Panc1 (cell line): ENCODE measurements around the gene RNF115. TPM values are rescaled to one million over a fixed set of nuclear protein-coding genes. Genes with fewer than 3 reads are reported as not detected.

Experiments used
- ATAC-seq: fragments of 200-7000 bp; cut with Tn5 transposase; 2 replicates; pipeline ENCODE4 v1.9.1; 2020; ENCODE audit warnings: mild to moderate bottlenecking, moderate library complexity
- BruUV-seq: library from RNA; stranded (reverse); fragments of 400-500 nt; replicated peaks from 2 replicates; lab custom pipeline; 2021; lab: Mats Ljungman, UMichigan
- CTCF ChIA-PET: fragments of 300-600 bp; sonication (Branson Sonifier 250); formaldehyde crosslinking; loops from one replicate; lab custom pipeline; 2022; ENCODE audit warnings: antibody characterized with exemption; lab: Charles Lee
- POLR2A ChIA-PET: fragments of 300-600 bp; sonication (Branson Sonifier 250); formaldehyde crosslinking; loops from one replicate; lab custom pipeline; 2022; ENCODE audit warnings: antibody characterized with exemption; lab: Charles Lee
- DNase-seq: peaks from one replicate; pipeline ENCODE4 v3.0.0-alpha.2; 2010; ENCODE audit warnings: low read depth, low spot score
- H3K27ac ChIP-seq: 2 replicates; pipeline ENCODE4 v1.5.1; 2011; ENCODE audit warnings: mild to moderate bottlenecking, low read length, inconsistent platforms
- H3K27me3 ChIP-seq: fragments of 200-500 bp; sonication (Bioruptor generic); 2 replicates; pipeline ENCODE4 v1.6.0; 2014; ENCODE audit warnings: low read length, inconsistent platforms; ENCODE audit not compliant: control insufficient read depth, insufficient read depth
- H3K36me3 ChIP-seq: fragments of 200-500 bp; sonication (Bioruptor generic); 2 replicates; pipeline ENCODE4 v1.5.1; 2014; ENCODE audit warnings: inconsistent platforms, mild to moderate bottlenecking, low read length, moderate library complexity; ENCODE audit not compliant: control insufficient read depth, insufficient read depth
- H3K4me1 ChIP-seq: 2 replicates; pipeline ENCODE4 v1.5.1; 2011; ENCODE audit warnings: inconsistent platforms, mild to moderate bottlenecking, low read length, moderate library complexity; ENCODE audit not compliant: control insufficient read depth, insufficient read depth
- H3K4me3 ChIP-seq, 2 experiments: 2 replicates each; pipeline ENCODE4 v1.5.1; 2011 to 2012; ENCODE audit warnings: low read depth in 2 of 2, low read length in 2 of 2, mild to moderate bottlenecking in 2 of 2, inconsistent platforms in 1 of 2, moderate library complexity in 1 of 2
- H3K9me3 ChIP-seq: fragments of 200-500 bp; sonication (Bioruptor generic); 2 replicates; pipeline ENCODE4 v1.5.1; 2014; ENCODE audit warnings: low read depth, mild to moderate bottlenecking, inconsistent platforms, low read length, moderate library complexity; ENCODE audit not compliant: control insufficient read depth, insufficient read depth
- POLR2AphosphoS5 ChIP-seq: IDR thresholded peaks from 2 replicates; pipeline ENCODE4 v1.6.1; 2012; ENCODE audit warnings: mild to moderate bottlenecking, low read depth, low read length, moderate library complexity
- SIN3A ChIP-seq: IDR thresholded peaks from 2 replicates; pipeline ENCODE4 v1.6.1; 2012; ENCODE audit warnings: low read depth, mild to moderate bottlenecking, low read length, moderate library complexity, borderline replicate concordance; ENCODE audit not compliant: insufficient read depth
- TCF7L2 ChIP-seq: IDR thresholded peaks from 2 replicates; pipeline ENCODE4 v1.6.1; 2011; ENCODE audit warnings: mild to moderate bottlenecking, low read depth, low read length, inconsistent platforms
- in situ Hi-C: cut with HindIII; loops from 2 replicates; pipeline ENCODE4 v1.10.0; 2016; ENCODE audit warnings: low sequenced_read_pairs, low pct_unique_long_range_greater_than_20kb
- intact Hi-C: fragments of 100-400 bp; cut with micrococcal nuclease; formaldehyde crosslinking; loops from one replicate; pipeline ENCODE4 v1.10.0; 2022; ENCODE audit not compliant: unreplicated experiment
- total RNA-seq: library from RNA; stranded (reverse); gene quantifications from one replicate; pipeline ENCODE4 v1.2.1, GENCODE V29; 2021; ENCODE audit not compliant: unreplicated experiment
- TF ChIP-seq, protein P1 (sequence below), 2 experiments: IDR thresholded peaks; 2 replicates each; pipeline ENCODE4 v1.6.1; 2011 to 2012; ENCODE audit warnings: low read depth in 2 of 2, control low read depth in 1 of 2, low read length in 1 of 2, mild to moderate bottlenecking in 1 of 2, moderate library complexity in 1 of 2; ENCODE audit not compliant: insufficient read depth in 1 of 2
- TF ChIP-seq, protein P2 (sequence below): fragments of 450-650 bp; IDR thresholded peaks from 2 replicates; pipeline ENCODE4 v1.5.1; 2017; ENCODE audit warnings: mild to moderate bottlenecking

The RNF115 gene
- total RNA-seq, 1 experiment from 2014 or later: 14.5 TPM

DNA sequence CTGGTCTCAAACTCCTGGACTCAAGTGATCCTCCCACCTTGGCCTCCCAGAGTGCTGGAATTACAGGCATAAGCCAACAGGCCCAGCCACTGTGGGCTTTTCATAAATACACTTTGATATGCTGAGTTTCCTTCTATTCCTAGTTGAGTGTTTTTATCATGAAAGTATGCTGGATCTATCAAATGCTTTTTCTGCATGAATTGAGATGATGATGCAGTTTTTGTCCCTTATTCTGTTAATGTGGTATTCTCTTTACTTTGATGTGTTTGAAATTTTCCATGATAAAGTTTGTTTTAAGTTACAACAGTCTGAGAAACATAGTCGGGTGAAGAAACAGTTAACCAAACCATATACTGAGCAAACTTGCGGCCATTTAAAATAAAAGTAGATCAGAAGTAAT is 24.1 kb downstream of the RNF115 start:
- Histone ChIP-seq H3K4me1 (peaks cover 14% of the 10 kb centered on the region), H3K4me3 (no peak overlapping the region), H3K9me3 (peaks cover 16% of the 10 kb centered on the region; the same call in 1 of the 2 replicates), H3K36me3 (no peaks in the 10 kb centered on the region), H3K27ac (no peak overlapping the region), H3K27me3 (no peaks in the 10 kb centered on the region)
- no TSS peak for BruUV-seq
- CTCF ChIA-PET: no interaction called here
- POLR2A ChIA-PET: no interaction called here
- DNase-seq (no peak), ATAC-seq (no peak)
- no peak for TF ChIP-seq POLR2AphosphoS5
- TF ChIP-seq SIN3A: no peak
- TF ChIP-seq, protein P1, sequence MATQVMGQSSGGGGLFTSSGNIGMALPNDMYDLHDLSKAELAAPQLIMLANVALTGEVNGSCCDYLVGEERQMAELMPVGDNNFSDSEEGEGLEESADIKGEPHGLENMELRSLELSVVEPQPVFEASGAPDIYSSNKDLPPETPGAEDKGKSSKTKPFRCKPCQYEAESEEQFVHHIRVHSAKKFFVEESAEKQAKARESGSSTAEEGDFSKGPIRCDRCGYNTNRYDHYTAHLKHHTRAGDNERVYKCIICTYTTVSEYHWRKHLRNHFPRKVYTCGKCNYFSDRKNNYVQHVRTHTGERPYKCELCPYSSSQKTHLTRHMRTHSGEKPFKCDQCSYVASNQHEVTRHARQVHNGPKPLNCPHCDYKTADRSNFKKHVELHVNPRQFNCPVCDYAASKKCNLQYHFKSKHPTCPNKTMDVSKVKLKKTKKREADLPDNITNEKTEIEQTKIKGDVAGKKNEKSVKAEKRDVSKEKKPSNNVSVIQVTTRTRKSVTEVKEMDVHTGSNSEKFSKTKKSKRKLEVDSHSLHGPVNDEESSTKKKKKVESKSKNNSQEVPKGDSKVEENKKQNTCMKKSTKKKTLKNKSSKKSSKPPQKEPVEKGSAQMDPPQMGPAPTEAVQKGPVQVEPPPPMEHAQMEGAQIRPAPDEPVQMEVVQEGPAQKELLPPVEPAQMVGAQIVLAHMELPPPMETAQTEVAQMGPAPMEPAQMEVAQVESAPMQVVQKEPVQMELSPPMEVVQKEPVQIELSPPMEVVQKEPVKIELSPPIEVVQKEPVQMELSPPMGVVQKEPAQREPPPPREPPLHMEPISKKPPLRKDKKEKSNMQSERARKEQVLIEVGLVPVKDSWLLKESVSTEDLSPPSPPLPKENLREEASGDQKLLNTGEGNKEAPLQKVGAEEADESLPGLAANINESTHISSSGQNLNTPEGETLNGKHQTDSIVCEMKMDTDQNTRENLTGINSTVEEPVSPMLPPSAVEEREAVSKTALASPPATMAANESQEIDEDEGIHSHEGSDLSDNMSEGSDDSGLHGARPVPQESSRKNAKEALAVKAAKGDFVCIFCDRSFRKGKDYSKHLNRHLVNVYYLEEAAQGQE (IDR thresholded peaks at IDR 0.05; ENCODE audit: insufficient read depth in 1 of 2, low read depth in 2 of 2, low read length in 1 of 2): no peak
- TF ChIP-seq, protein P2, sequence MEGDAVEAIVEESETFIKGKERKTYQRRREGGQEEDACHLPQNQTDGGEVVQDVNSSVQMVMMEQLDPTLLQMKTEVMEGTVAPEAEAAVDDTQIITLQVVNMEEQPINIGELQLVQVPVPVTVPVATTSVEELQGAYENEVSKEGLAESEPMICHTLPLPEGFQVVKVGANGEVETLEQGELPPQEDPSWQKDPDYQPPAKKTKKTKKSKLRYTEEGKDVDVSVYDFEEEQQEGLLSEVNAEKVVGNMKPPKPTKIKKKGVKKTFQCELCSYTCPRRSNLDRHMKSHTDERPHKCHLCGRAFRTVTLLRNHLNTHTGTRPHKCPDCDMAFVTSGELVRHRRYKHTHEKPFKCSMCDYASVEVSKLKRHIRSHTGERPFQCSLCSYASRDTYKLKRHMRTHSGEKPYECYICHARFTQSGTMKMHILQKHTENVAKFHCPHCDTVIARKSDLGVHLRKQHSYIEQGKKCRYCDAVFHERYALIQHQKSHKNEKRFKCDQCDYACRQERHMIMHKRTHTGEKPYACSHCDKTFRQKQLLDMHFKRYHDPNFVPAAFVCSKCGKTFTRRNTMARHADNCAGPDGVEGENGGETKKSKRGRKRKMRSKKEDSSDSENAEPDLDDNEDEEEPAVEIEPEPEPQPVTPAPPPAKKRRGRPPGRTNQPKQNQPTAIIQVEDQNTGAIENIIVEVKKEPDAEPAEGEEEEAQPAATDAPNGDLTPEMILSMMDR: no peak
- TF ChIP-seq TCF7L2: no peak
- in situ Hi-C loops: no loop called here
- intact Hi-C loops: no loop called here

DNA sequence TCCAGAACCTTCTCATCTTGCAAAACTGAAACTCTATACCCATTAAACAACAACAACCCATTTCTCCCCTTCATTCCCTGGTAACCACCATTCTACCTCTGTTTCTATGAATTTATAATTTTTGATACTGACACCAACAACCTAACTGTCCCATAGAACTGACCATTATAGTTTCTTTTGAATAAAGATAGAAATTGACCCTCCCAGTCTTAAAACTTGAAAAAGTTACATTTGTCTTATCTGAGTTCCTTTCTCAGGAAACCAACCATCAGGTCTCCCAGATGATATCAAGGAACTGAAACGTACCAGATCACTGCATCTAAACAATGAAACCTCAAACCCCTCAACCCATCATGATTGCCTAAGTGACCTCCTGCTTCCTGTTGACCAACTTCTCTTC is 27.1 kb downstream of the RNF115 start:
- ATAC-seq (no peak), DNase-seq (no peak)
- intact Hi-C loops (no loop called here), in situ Hi-C loops (no loop called here)
- POLR2A ChIA-PET: no interaction called here
- BruUV-seq: no TSS peak
- no peak overlapping the region for H3K4me3 ChIP-seq
- H3K4me1 ChIP-seq: no peaks in the 10 kb centered on the region
- no peaks in the 10 kb centered on the region for H3K36me3 ChIP-seq
- TF ChIP-seq TCF7L2 (no peak), POLR2AphosphoS5 (no peak), SIN3A (no peak)
- TF ChIP-seq, protein P1 (IDR thresholded peaks at IDR 0.05; ENCODE audit: insufficient read depth in 1 of 2, low read depth in 2 of 2, low read length in 1 of 2): no peak
- TF ChIP-seq, protein P2: no peak
- CTCF ChIA-PET: no interaction called here
- no peak overlapping the region for H3K27ac ChIP-seq
- H3K27me3 ChIP-seq: no peaks in the 10 kb centered on the region
- H3K9me3 ChIP-seq: peaks cover 16% of the 10 kb centered on the region; the same call in 1 of the 2 replicates
